Sigmoid colon (tissue), 7 donors: ENCODE data around the gene COMT. TPM values are rescaled to one million over a fixed set of nuclear protein-coding genes. Genes with fewer than 3 reads are reported as not detected.

Experiments used
- DNase-seq: peaks from one replicate; pipeline ENCODE4 v3.0.0-alpha.2; 2019
- H3K27ac ChIP-seq, 4 donors: fragments of 200-600 bp; sonication (generic); one replicate each; pipeline ENCODE4 v1.5.1; 2016 to 2019; ENCODE audit warnings: mild to moderate bottlenecking in 1 of 4
- H3K27me3 ChIP-seq, 3 donors: fragments of 200-600 bp; sonication (generic); one replicate each; pipeline ENCODE4 v1.5.1; 2019; ENCODE audit warnings: mild to moderate bottlenecking in 1 of 3
- H3K36me3 ChIP-seq, 4 donors: fragments of 200-600 bp; sonication (generic); one replicate each; pipeline ENCODE4 v1.5.1; 2016 to 2019
- H3K4me1 ChIP-seq, 4 donors: fragments of 200-600 bp; sonication (generic); one replicate each; pipeline ENCODE4 v1.5.1; 2017 to 2019
- H3K4me3 ChIP-seq, 4 donors: fragments of 200-600 bp; sonication (generic); one replicate each; pipeline ENCODE4 v1.5.1; 2017 to 2019; ENCODE audit warnings: mild to moderate bottlenecking in 2 of 4, moderate library complexity in 1 of 4
- H3K9me3 ChIP-seq, 4 donors: fragments of 200-600 bp in 3 of 4; sonication (generic) in 3 of 4; one replicate each; pipeline versions ENCODE4 v1.5.1 to v1.6.1; 2013 to 2019
- CTCF ChIP-seq, 4 experiments: fragments of 450-650 bp in 3 of 4; fragments of 200-600 bp in 1 of 4; IDR thresholded peaks; one replicate each; pipeline ENCODE4 v1.5.1; 2016 to 2019; ENCODE audit warnings: antibody characterized with exemption in 4 of 4, mild to moderate bottlenecking in 3 of 4, moderate library complexity in 2 of 4
- EP300 ChIP-seq, 4 donors: sonication (generic); formaldehyde crosslinking; IDR thresholded peaks; one replicate each; pipeline ENCODE4 v1.6.1; 2017; ENCODE audit warnings: antibody characterized with exemption in 4 of 4
- POLR2A ChIP-seq, 2 donors: fragments of 450-650 bp; IDR thresholded peaks; one replicate each; pipeline ENCODE4 v1.6.1; 2016; ENCODE audit warnings: antibody characterized with exemption in 2 of 2, mild to moderate bottlenecking in 2 of 2, moderate library complexity in 2 of 2
- POLR2AphosphoS5 ChIP-seq, 4 donors: sonication (generic); formaldehyde crosslinking; IDR thresholded peaks; one replicate each; pipeline ENCODE4 v1.6.1; 2017; ENCODE audit warnings: antibody characterized with exemption in 4 of 4
- WGBS, 2 donors: extraction: QIAGEN DNeasy Blood & Tissue Kit; methylation state at CpG; one replicate each; pipeline ENCODE4 v1.1.7; 2013; 5-methylcytosine and 5-hydroxymethylcytosine counted together
- intact Hi-C: fragments of 100-400 bp; cut with DNase I; formaldehyde crosslinking; loops from one replicate; pipeline ENCODE4 v1.15.1; 2023
- polyA plus RNA-seq, 3 donors: library from polyadenylated mRNA; stranded (reverse); fragments of 200-250 nt; gene quantifications; one replicate each; pipeline ENCODE4 v1.2.3, GENCODE V29; 2013
- total RNA-seq, 4 donors: library from RNA; depleted of rRNA; stranded (reverse); fragments of >200 nt; gene quantifications; one replicate each; pipeline ENCODE4 v1.1.0, GENCODE V29; 2016
- donor health status: healthy with polysubstance abuse.
- donor health status: Bipolar disorder and iron deficiency.
- donor health status: healthy.

The COMT gene
- total and polyA plus RNA-seq, 7 donors = 62.5 to 162 (median 106) TPM

DNA sequence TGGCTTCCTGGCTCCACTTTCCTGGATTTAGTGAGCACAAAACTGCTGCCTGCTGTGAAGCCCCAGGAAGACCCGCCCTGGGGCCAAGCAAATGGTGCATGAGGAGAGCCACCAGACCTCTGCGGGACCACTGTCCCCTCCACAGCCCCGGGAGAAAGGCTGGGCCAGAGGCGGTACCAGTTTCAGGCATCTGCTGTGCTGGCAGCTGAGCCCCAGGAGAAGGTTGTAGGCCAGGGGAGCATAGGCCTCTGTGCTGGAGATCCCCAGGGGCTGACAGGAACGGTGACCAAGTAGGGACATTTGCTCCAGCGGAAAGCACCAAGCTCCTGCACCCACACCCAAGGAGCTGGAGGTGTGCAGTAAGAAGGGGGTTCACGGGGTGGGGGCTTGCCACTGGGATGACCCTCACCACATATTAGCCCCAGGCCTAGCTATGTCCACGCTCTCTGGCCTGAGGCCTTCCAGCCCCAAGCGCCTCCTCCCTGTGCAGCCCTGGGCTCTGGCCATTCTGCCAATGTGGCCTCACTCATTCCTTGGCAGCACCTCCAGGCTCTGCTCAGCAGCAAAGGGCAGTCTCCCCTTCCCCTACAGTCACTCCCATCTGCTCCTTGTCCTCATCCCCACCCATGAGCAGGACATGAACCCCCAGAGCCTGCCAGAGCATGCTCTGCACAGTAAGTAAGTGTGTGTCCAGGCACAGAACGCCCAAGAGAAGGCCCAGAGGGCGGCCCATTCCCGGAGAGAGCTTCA is 24.0 kb upstream of the COMT start:
- intact Hi-C loops = no loop called here
- Histone ChIP-seq H3K27ac (no peak overlapping the region), H3K36me3 (peaks cover 26 to 66% (median 46%) of the 10 kb centered on the region in 4 donors), H3K4me1 (no peaks in the 10 kb centered on the region), H3K27me3 (no peaks in the 10 kb centered on the region), H3K9me3 (no peaks in the 10 kb centered on the region), H3K4me3 (no peak overlapping the region)
- 93 to 97% methylated on average over 12 of the region's 12 CpGs for WGBS, 2 donors
- no peak for DNase-seq
- TF ChIP-seq EP300 (IDR thresholded peaks at IDR 0.05) (no peak), POLR2A (IDR thresholded peaks at IDR 0.05) (no peak), POLR2AphosphoS5 (IDR thresholded peaks at IDR 0.05) (no peak), CTCF (IDR thresholded peaks at IDR 0.05) (no peak)

DNA sequence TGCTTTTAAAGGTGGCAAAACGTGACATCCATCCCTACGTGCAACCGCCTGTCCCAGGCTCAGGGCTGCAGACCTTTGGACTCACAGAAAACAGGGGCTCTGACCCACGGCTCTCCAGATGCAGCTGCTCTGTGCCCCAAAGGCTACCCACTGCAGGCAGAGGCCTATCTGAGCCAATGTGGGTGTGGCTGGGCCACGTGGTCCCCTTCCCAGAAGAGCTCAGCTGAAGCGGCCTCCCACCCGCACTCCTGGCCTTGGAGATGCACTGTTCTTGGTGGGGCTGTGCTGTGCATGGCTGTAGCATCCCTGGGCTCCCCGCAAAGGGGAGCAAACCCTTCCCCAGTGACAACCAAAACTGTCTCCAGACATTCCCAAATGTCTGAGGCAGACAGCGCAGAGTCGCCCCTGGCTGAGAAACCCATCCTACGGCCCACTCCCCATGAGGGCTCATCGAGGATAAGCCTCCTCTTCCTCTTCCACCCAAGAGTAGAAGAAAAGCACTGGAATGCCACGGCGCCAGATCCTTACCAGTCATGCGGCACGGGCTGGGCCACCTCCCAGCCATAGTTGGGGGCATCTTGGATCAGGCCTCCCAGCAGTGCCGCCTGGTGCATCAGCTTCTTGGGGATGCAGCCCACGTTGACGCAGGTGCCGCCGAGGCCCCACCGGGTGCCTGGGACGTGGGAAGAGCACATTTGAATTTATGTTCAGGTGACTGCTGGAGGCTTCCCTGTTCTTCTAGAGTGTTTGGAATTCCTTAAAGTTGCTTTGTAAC is 23.1 kb upstream of the COMT start:
- Histone ChIP-seq H3K4me1 (no peaks in the 10 kb centered on the region), H3K27ac (no peak overlapping the region), H3K27me3 (no peaks in the 10 kb centered on the region), H3K9me3 (no peaks in the 10 kb centered on the region), H3K4me3 (no peak overlapping the region), H3K36me3 (peaks cover 26 to 57% (median 41%) of the 10 kb centered on the region in 4 donors)
- no peak for DNase-seq
- intact Hi-C loops = no loop called here
- 85 to 87% methylated on average over 23 of the region's 23 CpGs for WGBS, 2 donors
- TF ChIP-seq EP300 (IDR thresholded peaks at IDR 0.05) (no peak), POLR2AphosphoS5 (IDR thresholded peaks at IDR 0.05) (no peak), CTCF (IDR thresholded peaks at IDR 0.05) (no peak), POLR2A (IDR thresholded peaks at IDR 0.05) (no peak)

DNA sequence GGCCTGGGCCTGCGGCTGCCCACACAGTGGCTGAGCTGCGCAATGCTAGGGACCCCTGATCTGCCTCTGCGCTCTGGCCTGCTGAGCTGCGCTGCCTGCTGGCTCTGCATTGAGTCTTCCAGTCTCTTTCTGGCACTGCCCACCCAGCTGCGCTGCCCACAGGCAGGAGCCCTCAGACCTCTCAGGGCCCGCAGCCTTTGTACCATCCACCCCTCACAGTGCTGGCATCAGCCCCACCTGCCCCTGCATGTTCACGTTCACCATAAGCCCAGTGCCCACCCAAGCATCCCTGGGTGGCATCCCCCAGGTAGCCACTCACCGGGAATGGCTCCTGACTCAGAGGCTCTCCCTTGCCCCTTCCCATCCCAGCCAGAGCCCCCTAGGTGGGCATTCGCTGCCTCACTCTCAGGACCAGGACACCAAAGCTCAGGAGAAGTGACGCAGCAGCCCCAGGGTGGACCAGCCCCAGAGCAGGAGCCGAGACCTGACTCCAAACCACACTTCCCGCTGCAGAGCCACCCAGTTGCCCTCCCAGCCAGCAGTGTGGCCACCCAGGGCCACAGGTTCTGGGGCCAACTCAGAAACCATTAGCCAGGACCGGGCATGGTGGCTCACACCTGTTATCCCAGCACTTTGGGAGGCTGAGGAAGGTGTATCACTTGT is 21.7 kb upstream of the COMT start:
- H3K4me3 ChIP-seq = no peak overlapping the region
- TF ChIP-seq EP300 (IDR thresholded peaks at IDR 0.05) (no peak), POLR2AphosphoS5 (IDR thresholded peaks at IDR 0.05) (no peak), POLR2A (IDR thresholded peaks at IDR 0.05) (no peak), CTCF (IDR thresholded peaks at IDR 0.05) (no peak)
- intact Hi-C loops = no loop called here
- peaks cover 18 to 44% (median 30%) of the 10 kb centered on the region in 4 donors for H3K36me3 ChIP-seq
- H3K9me3 ChIP-seq = no peaks in the 10 kb centered on the region
- H3K4me1 ChIP-seq = no peaks in the 10 kb centered on the region
- no peak for DNase-seq
- WGBS, 2 donors = 97 to 98% methylated on average over 13 of the region's 13 CpGs
- no peaks in the 10 kb centered on the region for H3K27me3 ChIP-seq
- no peak overlapping the region for H3K27ac ChIP-seq

GRCh38 chr22:19921544-19922081 is 20.0 kb upstream of the COMT start:
- intact Hi-C loops = no loop called here

More at GRCh38 chr22:19921544-19922081, 20.0 kb upstream of the COMT start:
- no peak for DNase-seq
- Histone ChIP-seq H3K27ac (no peak overlapping the region), H3K4me1 (no peaks in the 10 kb centered on the region), H3K9me3 (no peaks in the 10 kb centered on the region), H3K27me3 (no peaks in the 10 kb centered on the region), H3K4me3 (no peak overlapping the region), H3K36me3 (peaks cover 10 to 26% (median 18%) of the 10 kb centered on the region in 4 donors)
- TF ChIP-seq POLR2AphosphoS5 (IDR thresholded peaks at IDR 0.05) = no peak
- TF ChIP-seq EP300 (IDR thresholded peaks at IDR 0.05) = no peak
- no peak for TF ChIP-seq CTCF (IDR thresholded peaks at IDR 0.05)
- TF ChIP-seq POLR2A (IDR thresholded peaks at IDR 0.05) = no peak
- WGBS, 2 donors = 64 to 80% methylated on average over 3 of the region's 3 CpGs
